Amniotic epithelial cell (primary cell): ENCODE data around the gene MEG3.

Experiments used
- DNase-seq: peaks from one replicate; pipeline ENCODE4 v3.0.0-alpha.2; 2010; ENCODE audit warnings: low read depth

MEG3 gene

DNA sequence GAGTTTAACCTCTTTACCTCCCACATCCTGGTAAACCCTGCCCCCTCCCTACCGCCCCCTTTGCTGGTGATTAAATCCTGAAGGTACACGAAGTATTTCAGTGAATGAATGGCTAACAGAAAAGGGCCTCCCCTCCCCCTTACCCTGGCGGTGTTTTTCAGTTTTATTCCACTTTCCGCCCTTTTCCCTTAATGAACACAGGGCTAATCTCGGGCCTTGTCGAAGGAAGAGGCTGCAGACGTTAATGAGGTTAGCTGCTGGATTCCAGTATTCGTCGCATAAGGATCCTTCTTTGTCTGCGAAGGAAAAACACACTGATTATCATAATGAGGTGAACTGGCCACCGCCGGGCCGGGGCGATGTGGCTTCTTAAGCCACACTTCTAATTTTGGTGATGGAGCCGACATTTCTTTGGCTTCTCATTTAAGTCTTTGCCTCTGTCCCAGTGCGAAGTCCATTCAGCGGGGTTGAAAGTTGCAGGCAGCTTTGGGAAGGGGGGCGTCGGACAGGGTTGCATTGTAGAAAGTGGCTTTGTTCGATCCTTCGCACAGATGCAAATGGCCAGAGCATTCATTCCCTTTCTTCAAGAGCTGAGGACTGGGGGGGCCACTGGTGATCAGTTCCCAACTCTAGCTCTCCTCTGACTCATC lies 6.5 kb downstream of the MEG3 start:
- DNase-seq = no peak

DNA sequence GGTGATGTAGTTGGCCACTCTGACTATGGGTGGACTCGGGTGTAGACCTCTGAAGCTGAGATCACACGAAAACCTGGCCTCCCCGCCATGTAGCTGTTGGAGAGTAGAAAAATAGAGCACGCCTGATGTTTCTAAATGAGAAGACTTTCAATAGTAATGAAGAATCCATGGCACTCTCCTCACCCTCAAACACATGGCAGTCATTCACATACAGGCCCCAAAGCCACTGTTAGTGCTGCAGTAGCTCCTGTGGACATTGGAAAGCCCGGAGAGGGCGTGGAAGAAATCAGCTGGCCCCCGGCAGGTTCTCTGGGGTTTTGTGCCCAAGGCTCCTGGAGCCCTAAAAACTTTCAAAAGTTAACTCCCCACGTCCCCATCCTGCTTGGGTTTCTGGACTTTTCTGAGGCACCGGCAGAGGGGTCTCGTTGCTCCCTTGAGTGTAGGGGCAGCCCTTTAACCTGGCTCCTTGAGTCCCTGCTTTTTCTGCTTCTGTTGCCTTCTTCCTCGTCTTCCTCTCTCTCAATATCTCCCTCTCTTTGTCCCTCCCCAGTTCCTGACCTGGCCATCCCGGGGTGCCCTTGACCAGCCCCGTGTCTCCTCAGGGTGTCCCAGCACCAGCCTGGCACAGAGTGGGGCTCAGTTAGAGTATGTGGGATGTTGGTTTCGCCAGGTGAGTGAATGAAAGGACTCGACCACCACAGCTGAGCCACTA lies 8.3 kb downstream of the MEG3 start:
- DNase-seq = no peak

DNA sequence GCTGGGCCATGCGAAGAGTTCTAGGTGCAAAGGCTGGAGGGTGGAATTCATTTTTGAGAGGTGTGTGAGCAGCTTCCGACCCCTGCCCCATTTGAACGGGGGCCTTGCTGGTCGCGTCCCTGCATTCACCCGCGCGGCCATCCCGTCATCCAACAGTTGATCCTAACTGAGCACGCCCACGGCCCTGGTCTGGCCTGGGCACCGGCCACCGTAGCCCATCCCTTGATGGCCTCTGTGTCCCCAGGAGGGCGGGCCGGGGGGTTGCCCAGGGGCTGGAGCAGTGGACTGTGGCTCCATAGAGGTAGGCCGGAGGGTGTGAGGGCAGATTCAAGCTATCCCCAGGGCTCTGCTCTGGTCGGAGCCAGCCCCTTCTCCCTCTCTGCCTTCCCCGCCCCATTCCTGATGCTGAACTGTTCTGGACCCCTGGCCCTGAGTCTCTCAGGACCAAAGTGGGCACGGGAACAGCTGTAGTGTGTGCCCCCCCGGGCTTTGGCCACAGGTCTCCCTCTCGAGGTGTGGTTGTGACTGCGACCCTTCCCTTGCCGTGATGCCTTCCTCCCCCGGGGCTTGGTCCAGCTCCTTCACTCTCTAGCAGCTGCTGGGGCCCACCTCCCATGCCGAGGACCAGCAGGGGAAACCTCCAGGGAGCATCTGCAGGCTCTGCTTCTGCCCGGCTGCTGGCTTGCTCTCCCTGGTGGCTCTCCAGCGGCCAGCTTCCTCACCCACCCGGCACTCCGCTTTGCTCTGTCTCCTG lies 9.1 kb downstream of the MEG3 start:
- DNase-seq = no peak

DNA sequence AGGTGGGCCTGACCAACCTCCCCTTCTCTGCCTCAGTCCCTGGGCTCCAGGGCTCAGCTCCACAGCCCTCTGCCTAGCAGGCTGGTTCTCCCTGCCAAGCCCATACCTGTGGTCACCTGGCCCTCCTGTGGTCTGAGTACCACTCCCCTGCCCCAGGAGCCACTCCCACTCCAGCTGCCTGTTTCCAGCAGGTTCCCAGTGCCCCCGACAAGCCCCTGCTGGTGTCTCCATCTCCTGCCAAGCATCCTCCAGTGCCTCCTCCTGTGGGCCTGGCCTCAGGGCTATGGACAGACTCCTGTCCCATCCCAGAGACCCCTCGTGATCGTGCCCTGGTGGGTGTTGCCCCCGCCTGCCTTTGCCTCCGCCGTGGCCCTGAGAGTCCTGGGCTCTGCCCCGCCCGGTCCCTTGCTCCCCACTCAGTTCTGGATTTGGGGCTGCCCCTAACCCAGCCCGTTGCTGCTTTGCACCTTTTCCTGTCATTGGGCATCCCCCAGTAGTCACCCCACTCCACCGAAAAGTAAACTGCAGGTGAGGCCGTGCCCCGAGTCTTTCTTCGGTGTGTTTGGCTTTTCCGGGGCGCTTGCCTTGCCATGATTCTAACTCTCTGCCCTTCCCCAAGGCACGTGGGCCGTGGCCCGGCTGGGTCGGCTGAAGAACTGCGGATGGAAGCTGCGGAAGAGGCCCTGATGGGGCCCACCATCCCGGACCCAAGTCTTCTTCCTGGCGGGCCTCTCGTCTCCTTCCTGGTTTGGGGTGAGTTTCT lies 9.8 kb downstream of the MEG3 start:
- no peak for DNase-seq

DNA sequence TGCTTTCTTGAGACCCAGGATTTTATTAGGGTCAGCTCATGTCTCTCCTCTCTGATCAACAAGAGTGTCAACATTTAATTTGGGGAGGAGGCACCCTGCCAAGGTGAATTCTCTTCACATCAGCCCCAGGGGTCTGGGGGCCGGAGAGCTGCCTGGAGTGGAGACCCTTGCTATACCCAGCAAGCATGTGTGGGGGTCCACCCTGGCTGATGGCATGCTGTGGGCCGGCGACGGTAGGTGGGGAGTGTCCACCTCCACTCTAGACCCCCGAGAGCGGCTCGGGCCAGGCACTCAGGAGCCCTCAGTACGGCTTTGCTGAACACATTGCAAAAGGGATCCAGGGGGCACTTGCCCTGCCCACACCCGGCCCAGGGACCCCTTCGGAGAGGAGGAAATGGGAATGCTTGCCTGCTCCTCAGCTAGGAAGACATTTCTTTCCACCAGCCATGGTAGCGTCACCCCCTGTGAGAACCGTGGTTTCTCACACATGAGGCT lies 10.4 kb downstream of the MEG3 start:
- DNase-seq = no peak

DNA sequence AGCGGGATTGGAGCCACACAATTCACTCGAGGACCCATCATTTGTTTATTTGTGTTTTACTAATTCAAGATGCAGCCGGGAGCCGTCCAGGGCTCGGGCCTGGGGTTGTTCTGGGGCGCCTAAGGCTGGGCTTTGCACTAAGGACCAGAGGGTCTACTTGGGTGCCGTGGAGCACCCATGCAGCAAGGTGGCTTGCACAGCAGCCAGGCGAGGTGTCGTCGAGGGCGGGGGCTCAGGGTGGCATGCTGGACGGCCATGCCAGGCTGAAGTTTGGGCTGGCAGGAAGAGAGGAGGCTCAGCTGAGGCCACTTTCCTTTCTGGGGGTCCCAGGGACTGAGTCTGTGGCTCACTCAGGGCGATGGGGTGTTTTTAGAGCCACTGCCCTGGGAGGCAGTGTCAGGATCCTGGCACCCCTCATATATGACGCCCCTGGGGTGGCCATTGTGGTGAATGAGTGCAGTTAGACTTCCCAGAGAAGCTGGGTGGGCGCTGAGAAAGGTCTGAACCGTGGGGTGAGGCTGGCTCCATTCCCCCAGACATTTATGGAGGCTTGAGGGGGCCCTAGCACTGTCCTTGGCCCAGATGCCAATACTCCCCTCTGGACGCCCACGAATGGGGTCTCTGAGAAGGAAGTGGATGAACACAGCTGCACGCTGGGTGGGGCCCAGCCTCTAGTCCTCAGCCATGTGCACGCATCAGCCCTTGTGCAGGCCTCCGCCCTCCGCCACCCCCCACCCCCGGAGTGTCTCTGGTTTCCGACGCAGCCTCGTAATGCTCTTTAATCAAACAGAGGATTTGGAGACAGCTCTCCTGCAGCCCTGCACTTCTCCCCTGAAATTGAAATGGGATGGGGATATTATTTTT lies 11.3 kb downstream of the MEG3 start:
- no peak for DNase-seq

GRCh38 chr14:100837805-100838350 lies 12.0 kb downstream of the MEG3 start:
- no peak for DNase-seq

DNA sequence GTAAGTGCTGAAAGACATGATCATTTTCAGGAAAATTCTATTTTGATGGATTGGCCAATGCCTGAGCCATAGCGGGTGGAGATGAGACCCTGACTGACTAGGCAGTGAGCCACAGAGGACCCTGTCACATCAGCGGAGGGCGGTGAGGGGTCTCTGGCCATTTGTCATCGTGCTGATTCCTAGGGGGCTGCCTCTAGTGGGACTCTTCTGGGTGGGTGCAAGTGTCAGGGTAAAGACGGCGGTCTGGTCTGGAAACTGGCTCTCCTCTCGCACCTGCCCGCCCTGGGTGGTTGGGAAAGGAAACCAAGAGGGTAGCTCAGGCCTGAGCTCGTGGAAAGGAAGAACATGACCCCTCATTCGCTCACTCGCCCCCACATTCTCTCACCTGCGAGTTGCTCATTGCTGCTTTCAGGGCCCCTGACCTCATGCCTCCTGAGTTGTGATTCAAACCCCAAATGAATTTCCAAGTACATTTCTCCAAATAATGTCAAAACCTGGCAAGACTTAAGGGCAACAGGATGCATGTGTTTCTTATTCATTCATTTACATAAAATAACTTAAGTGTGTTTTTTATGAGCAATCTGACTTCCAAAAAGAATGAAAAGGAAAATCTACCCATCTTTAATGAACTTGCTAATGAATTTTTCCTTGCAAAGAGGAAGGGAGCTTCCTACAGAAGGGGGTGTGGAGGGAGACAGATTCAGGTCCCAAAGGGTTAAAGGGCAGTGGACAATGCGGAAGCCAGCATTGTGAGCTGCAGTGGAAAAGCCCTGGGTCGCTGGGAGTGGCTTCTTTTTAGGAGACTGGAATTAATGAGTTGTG lies 12.8 kb downstream of the MEG3 start:
- DNase-seq = no peak

- no peak for DNase-seq
Observed at GRCh38 chr14:100839315-100839585, 13.3 kb downstream of the MEG3 start.

DNA sequence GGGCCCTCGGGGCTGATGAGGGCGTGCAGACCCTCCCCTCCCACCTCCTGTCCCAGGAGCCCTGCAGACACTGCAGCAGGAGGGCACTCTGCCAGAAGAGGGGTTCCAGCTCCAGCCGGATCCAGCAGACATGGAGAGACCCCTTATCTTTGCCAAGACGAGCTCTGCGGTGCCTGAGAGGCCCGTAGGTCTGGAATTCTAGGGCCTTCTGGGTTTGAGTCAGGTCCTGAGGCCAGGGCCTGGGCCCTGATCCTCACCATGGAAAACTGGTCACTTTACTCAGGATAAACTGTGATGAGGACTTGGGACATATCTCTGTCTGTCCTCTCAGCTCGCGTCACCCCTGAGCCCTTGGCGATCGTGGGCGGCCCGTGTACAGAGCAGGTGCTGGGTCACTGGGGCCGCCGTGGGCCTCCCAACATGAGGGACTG lies 13.8 kb downstream of the MEG3 start:
- no peak for DNase-seq

DNA sequence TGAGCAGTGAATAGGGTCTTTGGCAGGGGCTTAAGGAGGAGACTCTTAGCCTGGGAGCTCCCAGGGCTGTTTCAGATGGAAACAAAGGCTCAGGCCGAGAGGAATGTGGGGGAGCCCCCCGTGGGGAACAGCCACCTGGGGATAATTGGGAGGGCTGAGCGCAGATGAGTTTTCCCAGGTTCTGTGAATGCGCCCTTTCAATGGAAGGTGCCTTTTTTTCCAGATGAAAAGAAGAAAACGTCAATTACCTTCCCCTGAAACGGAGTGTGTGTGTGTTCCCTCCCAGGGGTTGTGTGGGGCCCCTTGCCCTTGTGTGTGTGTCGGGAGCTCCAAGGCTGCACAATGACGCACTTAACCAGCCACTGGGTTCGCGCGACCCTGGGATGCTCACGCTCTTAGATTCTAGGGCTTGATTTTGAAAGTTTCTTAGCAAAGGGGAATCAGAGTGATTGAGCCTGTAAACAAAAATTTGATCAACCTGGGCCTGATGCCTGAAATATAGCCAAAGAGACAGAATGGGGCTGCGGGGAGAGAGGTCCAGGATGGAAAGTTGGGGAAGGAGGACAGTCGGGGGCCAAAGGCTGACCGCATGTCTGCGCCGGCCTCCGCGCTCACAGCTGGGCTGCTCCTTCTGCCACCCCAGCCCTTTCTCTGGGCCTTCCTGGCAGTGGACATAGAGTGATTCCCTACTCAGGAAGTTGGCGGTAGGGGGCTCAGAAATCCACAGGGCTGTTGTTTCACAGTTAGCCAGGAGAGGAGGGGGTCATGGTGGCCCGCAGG lies 14.6 kb downstream of the MEG3 start:
- no peak for DNase-seq

GRCh38 chr14:100841066-100841760 lies 15.3 kb downstream of the MEG3 start:
- no peak for DNase-seq

DNA sequence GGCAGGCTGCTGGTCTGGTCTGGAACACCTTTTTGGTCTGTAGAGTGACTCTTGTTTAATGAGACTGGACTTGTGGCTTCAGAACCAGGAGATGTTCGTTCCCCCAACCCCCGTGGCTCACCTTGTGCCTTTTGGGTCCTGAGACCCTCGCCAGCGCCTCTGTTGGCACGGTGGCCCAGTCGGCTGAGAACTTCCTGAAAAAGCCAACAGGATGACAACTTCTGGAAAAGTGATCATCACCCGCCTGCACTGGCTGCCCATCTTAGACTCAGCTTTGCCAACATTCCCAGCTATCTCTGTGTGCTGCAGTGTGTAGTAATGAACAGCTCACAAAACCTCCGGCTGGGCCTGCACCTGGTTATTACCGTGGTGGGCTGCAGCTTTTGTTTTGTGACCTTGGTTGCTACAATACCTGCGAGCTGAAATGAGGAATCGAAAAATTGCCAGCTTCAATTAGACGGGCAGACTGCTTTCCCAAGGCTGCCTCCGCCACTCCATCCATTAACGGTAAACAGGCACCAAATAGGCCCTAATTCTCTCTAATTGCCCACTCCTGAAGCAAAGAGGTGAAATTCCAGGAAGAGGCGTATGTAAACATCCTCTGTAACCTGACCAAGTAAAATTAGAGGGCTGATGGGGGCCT lies 16.0 kb downstream of the MEG3 start:
- DNase-seq = no peak

- DNase-seq = peak; percentile 95
Observed at GRCh38 chr14:100842799-100843198, 16.9 kb downstream of the MEG3 start.

DNA sequence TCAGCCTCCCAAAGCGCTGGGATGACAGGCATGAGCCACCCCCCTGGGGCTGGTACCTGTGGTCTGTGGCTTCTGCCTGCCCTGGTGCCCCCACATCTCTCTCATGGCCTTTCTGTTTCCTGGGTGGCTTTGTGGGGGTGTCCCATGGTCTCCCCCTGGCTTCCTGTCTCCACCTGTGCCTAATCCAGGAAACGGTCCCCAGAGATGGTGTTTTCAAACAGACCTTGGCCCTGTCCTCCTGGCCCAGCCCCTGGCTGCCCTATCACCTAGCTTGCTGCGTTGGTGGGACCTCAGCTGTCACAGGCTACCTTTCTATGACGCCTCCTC lies 18.1 kb downstream of the MEG3 start:
- DNase-seq = no peak

- DNase-seq = no peak
Observed at GRCh38 chr14:100844421-100844820, 18.5 kb downstream of the MEG3 start.

DNA sequence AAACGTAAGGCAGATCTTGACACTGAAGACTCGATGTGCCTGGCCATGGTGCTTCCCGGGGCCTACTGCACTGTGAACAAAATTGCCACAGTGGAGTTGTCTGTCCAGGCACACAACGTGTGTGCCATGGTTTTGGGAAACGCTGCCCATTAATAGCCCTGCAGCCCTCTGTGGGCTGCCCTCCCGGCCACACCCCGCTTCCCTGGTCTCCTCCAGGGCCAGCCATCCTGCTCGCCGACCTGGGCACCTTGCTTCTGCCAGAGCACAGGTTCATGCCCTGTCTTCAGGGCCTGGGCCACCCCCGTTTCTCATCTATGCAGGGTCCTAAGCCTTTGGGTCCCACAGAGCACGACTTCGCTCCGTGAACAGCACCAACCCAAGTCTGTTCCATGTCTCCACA lies 18.9 kb downstream of the MEG3 start:
- DNase-seq = no peak

- no peak for DNase-seq
Observed at GRCh38 chr14:100845341-100845740, 19.4 kb downstream of the MEG3 start.
